SK-N-SH treated with all-trans-retinoic acid at 6 μM for 48 hours (cell line): ENCODE results near the gene PRUNE2.

ENCODE experiments used
- ATAC-seq: fragments of 200-7000 bp; cut with Tn5 transposase; 3 replicates; pipeline ENCODE4 v1.9.1; 2020; ENCODE audit warnings: mild to moderate bottlenecking, moderate library complexity
- BACH2 ChIP-seq: fragments of 250-450 bp; sonication (Bioruptor Pico); IDR thresholded peaks from 2 replicates; pipeline ENCODE4 v1.9.0; 2021; ENCODE audit warnings: mild to moderate bottlenecking, borderline replicate concordance
- CREB5 ChIP-seq: fragments of 250-450 bp; sonication (Bioruptor Pico); IDR thresholded peaks from 2 replicates; pipeline ENCODE4 v1.5.1; 2020; ENCODE audit warnings: low read depth, mild to moderate bottlenecking, moderate library complexity
- CSRNP3 ChIP-seq: fragments of 250-450 bp; sonication (Bioruptor Pico); IDR thresholded peaks from 2 replicates; pipeline ENCODE4 v1.5.1; 2021; ENCODE audit warnings: mild to moderate bottlenecking, moderate library complexity
- ESRRG ChIP-seq: fragments of 250-450 bp; sonication (Bioruptor Pico); IDR thresholded peaks from 2 replicates; pipeline ENCODE4 v1.6.1; 2021; ENCODE audit warnings: mild to moderate bottlenecking
- GLIS3 ChIP-seq: fragments of 250-450 bp; sonication (Bioruptor Pico); IDR thresholded peaks from 2 replicates; pipeline ENCODE4 v1.5.0; 2020; ENCODE audit warnings: mild to moderate bottlenecking, moderate library complexity
- ISL1 ChIP-seq: fragments of 250-450 bp; sonication (Bioruptor Pico); IDR thresholded peaks from 2 replicates; pipeline ENCODE4 v2.1.2; 2022; ENCODE audit warnings: mild to moderate bottlenecking, moderate library complexity
- OSR1 ChIP-seq: fragments of 250-450 bp; sonication (Bioruptor Pico); IDR thresholded peaks from 2 replicates; pipeline ENCODE4 v1.8.0; 2022; ENCODE audit warnings: moderate library complexity, mild to moderate bottlenecking, inconsistent platforms
- PATZ1 ChIP-seq: fragments of 250-450 bp; sonication (Bioruptor Pico); IDR thresholded peaks from 2 replicates; pipeline ENCODE4 v1.8.0; 2020; ENCODE audit warnings: mild to moderate bottlenecking, moderate library complexity, borderline replicate concordance
- POU6F1 ChIP-seq: fragments of 250-450 bp; sonication (Bioruptor Pico); IDR thresholded peaks from 2 replicates; pipeline ENCODE4 v1.8.0; 2021; ENCODE audit warnings: low read depth, mild to moderate bottlenecking, moderate library complexity, borderline replicate concordance
- RARB ChIP-seq: fragments of 250-450 bp; sonication (Bioruptor Pico); IDR thresholded peaks from 2 replicates; pipeline ENCODE4 v1.8.0; 2021; ENCODE audit warnings: mild to moderate bottlenecking, moderate library complexity
- TOX ChIP-seq: fragments of 250-450 bp; sonication (Bioruptor Pico); IDR thresholded peaks from 2 replicates; pipeline ENCODE4 v1.8.0; 2021; ENCODE audit warnings: mild to moderate bottlenecking, moderate library complexity, borderline replicate concordance
- TSHZ2 ChIP-seq: fragments of 250-450 bp; sonication (Bioruptor Pico); IDR thresholded peaks from 2 replicates; pipeline ENCODE4 v1.5.0; 2020; ENCODE audit warnings: mild to moderate bottlenecking, moderate library complexity
- ZC3H10 ChIP-seq: fragments of 250-450 bp; sonication (Bioruptor Pico); IDR thresholded peaks from 2 replicates; pipeline ENCODE4 v1.5.1; 2021; ENCODE audit warnings: mild to moderate bottlenecking, moderate library complexity
- ZNF565 ChIP-seq: fragments of 450-650 bp; formaldehyde crosslinking; conservative IDR thresholded peaks from 2 replicates; pipeline ENCODE4 v1.5.0; 2020; ENCODE audit warnings: low read depth, mild to moderate bottlenecking, moderate library complexity
- ZNF70 ChIP-seq: fragments of 450-650 bp; formaldehyde crosslinking; IDR thresholded peaks from 2 replicates; pipeline ENCODE4 v1.5.0; 2020; ENCODE audit warnings: mild to moderate bottlenecking, moderate library complexity
- ZNF8 ChIP-seq: fragments of 450-650 bp; formaldehyde crosslinking; IDR thresholded peaks from 2 replicates; pipeline ENCODE4 v1.5.0; 2020; ENCODE audit warnings: mild to moderate bottlenecking, moderate library complexity

Gene PRUNE2

GRCh38 chr9:76717613-76718012, 188.3 kb downstream of the PRUNE2 start:
- TF ChIP-seq ESRRG (CRISPR knock-in tag) (no peak), CREB5 (no peak), RARB (no peak), ZNF8 (CRISPR knock-in tag) (no peak), PATZ1 (no peak), ISL1 (CRISPR knock-in tag) (no peak), POU6F1 (CRISPR knock-in tag) (no peak), OSR1 (CRISPR knock-in tag) (no peak), CSRNP3 (CRISPR knock-in tag) (no peak), ZNF70 (CRISPR knock-in tag) (no peak), ZC3H10 (CRISPR knock-in tag) (no peak), TOX (CRISPR knock-in tag) (no peak), GLIS3 (CRISPR knock-in tag) (no peak), BACH2 (CRISPR knock-in tag) (no peak), ZNF565 (CRISPR knock-in tag) (no peak), TSHZ2 (CRISPR knock-in tag) (no peak)
- ATAC-seq: no peak

- TF ChIP-seq POU6F1 (CRISPR knock-in tag) (no peak), CREB5 (no peak), TSHZ2 (CRISPR knock-in tag) (no peak)
- ATAC-seq: no peak
Observed at GRCh38 chr9:76717176-76717575, 188.7 kb downstream of the PRUNE2 start.
